Osteoblast (primary cell): Measurements from ENCODE around the gene AADACL3. TPM values are rescaled to one million over a fixed set of nuclear protein-coding genes. Genes with fewer than 3 reads are reported as not detected.
"Not testable (repeated sequence)": the region's sequence is repeated elsewhere in the genome, so short reads cannot be mapped to it uniquely, and the experiment has no call there.

Experiments
- DNase-seq: peaks from one replicate; pipeline ENCODE4 v3.0.0; 2011; ENCODE audit warnings: low spot score, mixed read lengths; ENCODE audit not compliant: insufficient read length; ENCODE audit errors: missing footprints
- H2AFZ ChIP-seq: 2 replicates; pipeline ENCODE4 v1.6.0; 2011; ENCODE audit warnings: mild to moderate bottlenecking, low read length
- H3K27ac ChIP-seq: 2 replicates; pipeline ENCODE4 v1.5.1; 2011; ENCODE audit warnings: mild to moderate bottlenecking, low read depth, low read length, moderate library complexity
- H3K27me3 ChIP-seq: 2 replicates; pipeline ENCODE4 v1.6.0; 2012; ENCODE audit warnings: mild to moderate bottlenecking, control low read depth, inconsistent platforms, low read length, moderate library complexity; ENCODE audit not compliant: insufficient read depth
- H3K36me3 ChIP-seq: 2 replicates; pipeline ENCODE4 v1.5.1; 2011; ENCODE audit warnings: mild to moderate bottlenecking, low read length, control low read depth, moderate library complexity; ENCODE audit not compliant: insufficient read depth
- H3K4me1 ChIP-seq: 2 replicates; pipeline ENCODE4 v1.5.1; 2011; ENCODE audit warnings: mild to moderate bottlenecking, low read length, control low read depth, moderate library complexity; ENCODE audit not compliant: insufficient read depth
- H3K4me2 ChIP-seq: 2 replicates; pipeline ENCODE4 v1.6.0; 2011; ENCODE audit warnings: mild to moderate bottlenecking, low read length; ENCODE audit not compliant: insufficient read depth
- H3K4me3 ChIP-seq: fragments of 200-600 bp; sonication (generic); 3 replicates; pipeline ENCODE4 v1.5.1; 2012; ENCODE audit warnings: mild to moderate bottlenecking, low read length, inconsistent platforms; ENCODE audit not compliant: insufficient read depth
- H3K79me2 ChIP-seq: 2 replicates; pipeline ENCODE4 v1.6.0; 2012; ENCODE audit warnings: mild to moderate bottlenecking, low read length, control low read depth, inconsistent platforms; ENCODE audit not compliant: insufficient read depth
- H3K9me3 ChIP-seq: 2 replicates; pipeline ENCODE4 v1.5.1; 2011; ENCODE audit warnings: low read depth, low read length, control low read depth
- H4K20me1 ChIP-seq: 2 replicates; pipeline ENCODE4 v1.6.0; 2012; ENCODE audit warnings: mild to moderate bottlenecking, low read length, control low read depth; ENCODE audit not compliant: insufficient read depth
- CTCF ChIP-seq: IDR thresholded peaks from 2 replicates; pipeline ENCODE4 v1.5.1; 2011; ENCODE audit warnings: mild to moderate bottlenecking, low read depth, low read length, moderate library complexity; ENCODE audit errors: extremely low read depth
- total RNA-seq: library from RNA; depleted of rRNA; stranded (reverse); fragments of >200 nt; gene quantifications from 2 replicates; pipeline ENCODE4 v1.2.3, GENCODE V29; 2012

Gene AADACL3
- total RNA-seq, 1 donor: not detected

- Histone ChIP-seq H3K4me2 (no peak overlapping the region), H3K36me3 (no peaks in the 10 kb centered on the region), H3K4me1 (no peaks in the 10 kb centered on the region), H2AFZ (no peak overlapping the region), H4K20me1 (no peaks in the 10 kb centered on the region), H3K79me2 (no peaks in the 10 kb centered on the region), H3K4me3 (no peak overlapping the region), H3K27ac (no peak overlapping the region), H3K9me3 (no peaks in the 10 kb centered on the region), H3K27me3 (no peaks in the 10 kb centered on the region)
- no peak for DNase-seq
- no peak for TF ChIP-seq CTCF
These were observed 6.7 kb downstream of the AADACL3 start for GRCh38 chr1:12722626-12723025.

DNA sequence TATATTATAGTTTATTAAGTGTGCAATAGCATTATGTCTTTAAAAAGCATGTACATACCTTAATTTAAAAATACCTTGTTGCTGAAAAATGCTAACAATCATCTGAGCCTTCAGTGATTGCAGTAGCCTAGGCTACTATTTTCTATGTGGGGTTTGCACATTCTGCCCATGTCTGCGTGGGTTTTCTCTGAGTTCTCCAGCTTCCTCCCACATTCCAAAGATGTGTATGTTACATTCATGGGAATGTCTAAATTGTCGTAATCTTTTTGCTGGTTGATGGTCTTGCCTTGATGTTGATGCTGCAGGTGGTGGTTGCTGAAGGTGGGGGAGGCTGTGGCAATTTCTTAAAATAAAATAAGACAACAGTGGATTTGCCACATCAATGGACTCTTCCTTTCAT lies 12.5 kb downstream of the AADACL3 start:
- no peak for DNase-seq
- no peak overlapping the region for H3K27ac ChIP-seq
- H2AFZ ChIP-seq: no peak overlapping the region
- no peaks in the 10 kb centered on the region for H3K36me3 ChIP-seq
- H3K4me3 ChIP-seq: no peak overlapping the region
- no peaks in the 10 kb centered on the region for H4K20me1 ChIP-seq
- H3K4me1 ChIP-seq: no peaks in the 10 kb centered on the region
- no peak overlapping the region for H3K4me2 ChIP-seq
- no peaks in the 10 kb centered on the region for H3K9me3 ChIP-seq
- H3K27me3 ChIP-seq: no peaks in the 10 kb centered on the region
- no peaks in the 10 kb centered on the region for H3K79me2 ChIP-seq
- TF ChIP-seq CTCF: no peak

- H3K9me3 ChIP-seq: no peaks in the 10 kb centered on the region
- H2AFZ ChIP-seq: no peak overlapping the region
- TF ChIP-seq CTCF: no peak
- H3K27me3 ChIP-seq: no peaks in the 10 kb centered on the region
- no peak for DNase-seq
- H3K79me2 ChIP-seq: no peaks in the 10 kb centered on the region
- no peaks in the 10 kb centered on the region for H4K20me1 ChIP-seq
- no peaks in the 10 kb centered on the region for H3K4me1 ChIP-seq
- H3K27ac ChIP-seq: no peak overlapping the region
- H3K4me2 ChIP-seq: no peak overlapping the region
- no peaks in the 10 kb centered on the region for H3K36me3 ChIP-seq
- H3K4me3 ChIP-seq: no peak overlapping the region
These were observed 14.2 kb downstream of the AADACL3 start for GRCh38 chr1:12730156-12730555.

GRCh38 chr1:12731084-12731483 lies 15.2 kb downstream of the AADACL3 start:
- H3K36me3 ChIP-seq, H3K9me3 ChIP-seq, H3K4me2 ChIP-seq, H3K27ac ChIP-seq, H4K20me1 ChIP-seq, H3K27me3 ChIP-seq, H2AFZ ChIP-seq, DNase-seq, H3K4me3 ChIP-seq, H3K4me1 ChIP-seq, H3K79me2 ChIP-seq: not testable (repeated sequence)
